ENCODE data around the gene ELL. TPM values are rescaled to one million over a fixed set of nuclear protein-coding genes. Genes with fewer than 3 reads are reported as not detected.

The ELL gene
- total and polyA plus RNA-seq, 9 of the 15 experiments (the other 6 are each of a cell fraction or from before 2014, with no cell fraction given), result 0.24 to 22.5 (median 4.1) TPM

DNA sequence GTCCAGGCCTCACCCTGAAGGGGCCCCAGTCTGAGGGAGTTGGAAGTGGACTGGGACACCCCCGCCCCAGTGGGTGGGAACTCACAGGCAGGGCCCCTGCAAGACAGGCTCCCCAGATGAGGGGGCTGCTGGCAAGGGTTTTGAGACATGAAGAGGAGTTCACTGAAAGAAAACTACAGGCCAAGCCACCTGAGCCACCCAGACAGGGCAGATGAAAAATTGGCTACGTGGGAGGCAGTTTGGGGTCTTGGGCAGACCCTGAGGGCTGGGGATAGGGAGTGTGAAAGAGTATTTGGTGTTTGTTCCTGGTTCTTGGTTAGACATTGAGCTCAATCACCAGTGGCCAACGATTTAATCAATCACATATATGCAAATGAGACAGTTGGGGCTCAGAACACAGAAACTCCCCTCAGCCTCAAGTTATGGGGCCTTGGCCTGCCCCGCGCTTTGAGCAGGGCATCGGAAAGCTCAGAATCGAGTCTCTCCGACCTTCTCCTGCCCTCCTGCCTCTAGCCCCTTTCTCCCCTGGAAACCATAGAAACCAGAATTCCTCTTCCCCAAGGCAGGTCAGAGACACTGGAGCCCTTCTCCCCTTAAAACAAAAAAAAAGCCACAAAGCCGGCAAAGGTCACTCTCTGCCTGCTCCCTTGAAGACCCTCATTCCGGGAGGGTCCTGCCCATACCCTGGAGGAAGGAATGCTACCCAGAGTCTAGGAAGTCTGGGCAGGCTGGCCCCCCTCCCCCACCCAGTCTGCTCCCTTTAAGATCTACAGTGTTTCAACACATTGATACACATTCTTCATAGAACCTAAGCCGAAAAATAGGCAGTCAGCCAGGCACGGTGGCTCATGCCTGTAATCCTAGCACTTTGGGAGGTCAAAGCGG is 82.6 kb downstream of the ELL start (continued):
- TF ChIP-seq, protein P1, sequence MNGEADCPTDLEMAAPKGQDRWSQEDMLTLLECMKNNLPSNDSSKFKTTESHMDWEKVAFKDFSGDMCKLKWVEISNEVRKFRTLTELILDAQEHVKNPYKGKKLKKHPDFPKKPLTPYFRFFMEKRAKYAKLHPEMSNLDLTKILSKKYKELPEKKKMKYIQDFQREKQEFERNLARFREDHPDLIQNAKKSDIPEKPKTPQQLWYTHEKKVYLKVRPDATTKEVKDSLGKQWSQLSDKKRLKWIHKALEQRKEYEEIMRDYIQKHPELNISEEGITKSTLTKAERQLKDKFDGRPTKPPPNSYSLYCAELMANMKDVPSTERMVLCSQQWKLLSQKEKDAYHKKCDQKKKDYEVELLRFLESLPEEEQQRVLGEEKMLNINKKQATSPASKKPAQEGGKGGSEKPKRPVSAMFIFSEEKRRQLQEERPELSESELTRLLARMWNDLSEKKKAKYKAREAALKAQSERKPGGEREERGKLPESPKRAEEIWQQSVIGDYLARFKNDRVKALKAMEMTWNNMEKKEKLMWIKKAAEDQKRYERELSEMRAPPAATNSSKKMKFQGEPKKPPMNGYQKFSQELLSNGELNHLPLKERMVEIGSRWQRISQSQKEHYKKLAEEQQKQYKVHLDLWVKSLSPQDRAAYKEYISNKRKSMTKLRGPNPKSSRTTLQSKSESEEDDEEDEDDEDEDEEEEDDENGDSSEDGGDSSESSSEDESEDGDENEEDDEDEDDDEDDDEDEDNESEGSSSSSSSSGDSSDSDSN (IDR thresholded peaks at IDR 0.05; ENCODE audit: borderline replicate concordance in 1 of 2, low read depth in 2 of 2, low read length in 2 of 2), result no peak
- TF ChIP-seq, protein P2, sequence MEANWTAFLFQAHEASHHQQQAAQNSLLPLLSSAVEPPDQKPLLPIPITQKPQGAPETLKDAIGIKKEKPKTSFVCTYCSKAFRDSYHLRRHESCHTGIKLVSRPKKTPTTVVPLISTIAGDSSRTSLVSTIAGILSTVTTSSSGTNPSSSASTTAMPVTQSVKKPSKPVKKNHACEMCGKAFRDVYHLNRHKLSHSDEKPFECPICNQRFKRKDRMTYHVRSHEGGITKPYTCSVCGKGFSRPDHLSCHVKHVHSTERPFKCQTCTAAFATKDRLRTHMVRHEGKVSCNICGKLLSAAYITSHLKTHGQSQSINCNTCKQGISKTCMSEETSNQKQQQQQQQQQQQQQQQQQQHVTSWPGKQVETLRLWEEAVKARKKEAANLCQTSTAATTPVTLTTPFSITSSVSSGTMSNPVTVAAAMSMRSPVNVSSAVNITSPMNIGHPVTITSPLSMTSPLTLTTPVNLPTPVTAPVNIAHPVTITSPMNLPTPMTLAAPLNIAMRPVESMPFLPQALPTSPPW (CRISPR knock-in tag; IDR thresholded peaks at IDR 0.05), result no peak
- TF ChIP-seq, protein P3, sequence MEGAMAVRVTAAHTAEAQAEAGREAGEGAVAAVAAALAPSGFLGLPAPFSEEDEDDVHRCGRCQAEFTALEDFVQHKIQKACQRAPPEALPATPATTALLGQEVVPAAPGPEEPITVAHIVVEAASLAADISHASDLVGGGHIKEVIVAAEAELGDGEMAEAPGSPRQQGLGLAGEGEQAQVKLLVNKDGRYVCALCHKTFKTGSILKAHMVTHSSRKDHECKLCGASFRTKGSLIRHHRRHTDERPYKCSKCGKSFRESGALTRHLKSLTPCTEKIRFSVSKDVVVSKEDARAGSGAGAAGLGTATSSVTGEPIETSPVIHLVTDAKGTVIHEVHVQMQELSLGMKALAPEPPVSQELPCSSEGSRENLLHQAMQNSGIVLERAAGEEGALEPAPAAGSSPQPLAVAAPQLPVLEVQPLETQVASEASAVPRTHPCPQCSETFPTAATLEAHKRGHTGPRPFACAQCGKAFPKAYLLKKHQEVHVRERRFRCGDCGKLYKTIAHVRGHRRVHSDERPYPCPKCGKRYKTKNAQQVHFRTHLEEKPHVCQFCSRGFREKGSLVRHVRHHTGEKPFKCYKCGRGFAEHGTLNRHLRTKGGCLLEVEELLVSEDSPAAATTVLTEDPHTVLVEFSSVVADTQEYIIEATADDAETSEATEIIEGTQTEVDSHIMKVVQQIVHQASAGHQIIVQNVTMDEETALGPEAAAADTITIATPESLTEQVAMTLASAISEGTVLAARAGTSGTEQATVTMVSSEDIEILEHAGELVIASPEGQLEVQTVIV (CRISPR knock-in tag; IDR thresholded peaks at IDR 0.05; ENCODE audit: borderline replicate concordance), result no peak
- TF ChIP-seq HES1 (IDR thresholded peaks at IDR 0.05; ENCODE audit: low read depth) (0 out of 2 replicates have a peak, but pooled peaks have one; percentile 5), CEBPG (CRISPR knock-in tag; IDR thresholded peaks at IDR 0.05) (no peak), CEBPG (tag; conservative IDR thresholded peaks at IDR 0.05 in 1 of 2, IDR thresholded peaks at IDR 0.05 in 1 of 2) (no peak), SP1 (CRISPR knock-in tag; IDR thresholded peaks at IDR 0.05) (no peak), E2F5 (CRISPR knock-in tag; IDR thresholded peaks at IDR 0.05) (no peak; the same call in 1 of the 2 replicates), RERE (CRISPR knock-in tag; IDR thresholded peaks at IDR 0.05; ENCODE audit: borderline replicate concordance) (no peak), POLR3G (IDR thresholded peaks at IDR 0.05; ENCODE audit: extremely low read depth, insufficient read length, insufficient replicate concordance) (no peak), DACH1 (IDR thresholded peaks at IDR 0.05; ENCODE audit: partially characterized antibody) (no peak)
